Left ventricle myocardium inferior (tissue), 1 donor: Measurements from ENCODE around the gene KRT8. TPM values are rescaled to one million over a fixed set of nuclear protein-coding genes. Genes with fewer than 3 reads are reported as not detected.
A peak's percentile ranks its signal among the peaks of the same experiment; 100 is the strongest.

Source experiments
- DNase-seq: peaks from one replicate; pipeline ENCODE4 v3.0.0-alpha.2; 2020
- H3K27ac ChIP-seq: fragments of 200-600 bp; replicated peaks from 2 replicates; pipeline ENCODE4 v1.8.0; 2021
- H3K27me3 ChIP-seq: fragments of 200-600 bp; 2 replicates; pipeline ENCODE4 v1.8.0; 2021; ENCODE audit warnings: low read depth
- H3K36me3 ChIP-seq: fragments of 200-600 bp; 2 replicates; pipeline ENCODE4 v1.8.0; 2021
- H3K4me1 ChIP-seq: fragments of 200-600 bp; 2 replicates; pipeline ENCODE4 v1.8.0; 2021
- H3K4me3 ChIP-seq: fragments of 200-600 bp; 2 replicates; pipeline ENCODE4 v1.8.0; 2021; ENCODE audit warnings: mild to moderate bottlenecking, moderate library complexity
- H3K9me3 ChIP-seq: fragments of 200-600 bp; replicated peaks from 2 replicates; pipeline ENCODE4 v1.8.0; 2021
- intact Hi-C: fragments of 100-400 bp; cut with micrococcal nuclease; formaldehyde crosslinking; loops from one replicate; pipeline ENCODE4 v1.11.0; 2022
- total RNA-seq: library from RNA; stranded (reverse); fragmentation: NEBNext Ultra II Directional; extraction: Animal tissue kit (Norgen Biotek cat#: 25700); gene quantifications from one replicate; pipeline ENCODE4 v1.2.1, GENCODE V29; 2021
- TF ChIP-seq, protein P1 (sequence below): fragments of 200-600 bp; IDR thresholded peaks from 2 replicates; pipeline ENCODE4 v1.8.0; 2021; ENCODE audit warnings: antibody characterized with exemption, mild to moderate bottlenecking, borderline replicate concordance
- donor health status: DM: no; HTN: yes; CAD: no; lungs with severe emphysema.

The KRT8 gene
- total RNA-seq, 1 donor from 2014 or later, result 63.4 TPM

DNA sequence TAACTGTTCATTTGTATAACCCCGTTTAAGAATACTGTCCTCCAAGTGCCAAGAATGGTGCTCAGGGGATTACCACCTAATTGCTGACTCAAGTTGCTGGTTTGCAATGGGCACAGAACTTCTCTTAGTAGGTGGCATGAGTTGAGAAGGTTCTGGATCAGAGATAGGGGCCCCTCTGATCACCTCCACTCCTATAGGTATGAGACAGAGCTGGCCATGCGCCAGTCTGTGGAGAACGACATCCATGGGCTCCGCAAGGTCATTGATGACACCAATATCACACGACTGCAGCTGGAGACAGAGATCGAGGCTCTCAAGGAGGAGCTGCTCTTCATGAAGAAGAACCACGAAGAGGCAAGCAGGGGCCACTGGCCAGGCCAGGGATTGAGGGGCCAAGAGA is 45.7 kb upstream of the KRT8 start:
- Histone ChIP-seq H3K4me1 (peaks cover 18% of the 10 kb centered on the region), H3K36me3 (no peaks in the 10 kb centered on the region), H3K9me3 (no peaks in the 10 kb centered on the region), H3K4me3 (peak overlapping the region; percentile 67), H3K27me3 (peaks cover 23% of the 10 kb centered on the region), H3K27ac (no peak overlapping the region)
- TF ChIP-seq, protein P1, sequence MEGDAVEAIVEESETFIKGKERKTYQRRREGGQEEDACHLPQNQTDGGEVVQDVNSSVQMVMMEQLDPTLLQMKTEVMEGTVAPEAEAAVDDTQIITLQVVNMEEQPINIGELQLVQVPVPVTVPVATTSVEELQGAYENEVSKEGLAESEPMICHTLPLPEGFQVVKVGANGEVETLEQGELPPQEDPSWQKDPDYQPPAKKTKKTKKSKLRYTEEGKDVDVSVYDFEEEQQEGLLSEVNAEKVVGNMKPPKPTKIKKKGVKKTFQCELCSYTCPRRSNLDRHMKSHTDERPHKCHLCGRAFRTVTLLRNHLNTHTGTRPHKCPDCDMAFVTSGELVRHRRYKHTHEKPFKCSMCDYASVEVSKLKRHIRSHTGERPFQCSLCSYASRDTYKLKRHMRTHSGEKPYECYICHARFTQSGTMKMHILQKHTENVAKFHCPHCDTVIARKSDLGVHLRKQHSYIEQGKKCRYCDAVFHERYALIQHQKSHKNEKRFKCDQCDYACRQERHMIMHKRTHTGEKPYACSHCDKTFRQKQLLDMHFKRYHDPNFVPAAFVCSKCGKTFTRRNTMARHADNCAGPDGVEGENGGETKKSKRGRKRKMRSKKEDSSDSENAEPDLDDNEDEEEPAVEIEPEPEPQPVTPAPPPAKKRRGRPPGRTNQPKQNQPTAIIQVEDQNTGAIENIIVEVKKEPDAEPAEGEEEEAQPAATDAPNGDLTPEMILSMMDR, result no peak
- intact Hi-C loops, result no loop called here
- no peak for DNase-seq

DNA sequence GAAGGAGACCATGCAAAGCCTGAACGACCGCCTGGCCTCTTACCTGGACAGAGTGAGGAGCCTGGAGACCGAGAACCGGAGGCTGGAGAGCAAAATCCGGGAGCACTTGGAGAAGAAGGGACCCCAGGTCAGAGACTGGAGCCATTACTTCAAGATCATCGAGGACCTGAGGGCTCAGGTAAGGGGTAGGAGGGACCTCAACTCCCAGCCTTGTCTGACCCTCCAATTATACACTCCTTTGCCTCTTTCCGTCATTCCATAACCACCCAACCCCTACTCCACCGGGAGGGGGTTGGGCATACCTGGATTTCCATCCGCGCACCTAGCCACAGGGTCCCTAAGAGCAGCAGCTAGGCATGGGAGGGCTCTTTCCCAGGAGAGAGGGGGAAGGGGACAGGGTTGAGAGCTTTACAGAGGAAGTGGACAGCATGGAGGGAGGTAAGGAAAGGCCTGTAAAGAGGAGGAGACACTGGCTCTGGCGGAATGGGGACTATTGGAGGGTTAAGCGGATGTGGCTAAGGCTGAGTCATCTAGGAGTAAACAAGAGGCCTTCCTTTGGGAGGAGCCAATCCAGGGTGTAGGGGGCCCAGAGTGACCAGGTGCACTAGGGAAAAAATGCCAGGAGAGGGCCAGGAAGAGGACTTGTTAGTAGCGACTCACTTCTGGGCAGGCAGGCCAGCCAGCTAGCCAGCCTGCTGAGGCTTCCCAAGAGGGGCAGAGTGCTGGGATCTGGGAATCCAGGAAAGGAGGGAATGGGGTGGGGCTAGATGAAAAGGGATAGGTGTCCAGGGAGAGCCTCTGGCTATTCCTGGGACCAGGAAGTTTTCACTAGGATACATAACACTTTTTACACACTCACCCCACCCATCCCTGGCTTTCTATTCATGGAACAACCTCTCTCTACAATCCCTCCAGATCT is 44.8 kb upstream of the KRT8 start:
- Histone ChIP-seq H3K9me3 (no peaks in the 10 kb centered on the region), H3K4me1 (peaks cover 18% of the 10 kb centered on the region), H3K4me3 (peak overlapping the region; percentile 67), H3K27ac (peak overlapping the region; percentile 56), H3K27me3 (peaks cover 23% of the 10 kb centered on the region), H3K36me3 (no peaks in the 10 kb centered on the region)
- DNase-seq, result no peak
- TF ChIP-seq, protein P1, result no peak
- intact Hi-C loops, result no loop called here

DNA sequence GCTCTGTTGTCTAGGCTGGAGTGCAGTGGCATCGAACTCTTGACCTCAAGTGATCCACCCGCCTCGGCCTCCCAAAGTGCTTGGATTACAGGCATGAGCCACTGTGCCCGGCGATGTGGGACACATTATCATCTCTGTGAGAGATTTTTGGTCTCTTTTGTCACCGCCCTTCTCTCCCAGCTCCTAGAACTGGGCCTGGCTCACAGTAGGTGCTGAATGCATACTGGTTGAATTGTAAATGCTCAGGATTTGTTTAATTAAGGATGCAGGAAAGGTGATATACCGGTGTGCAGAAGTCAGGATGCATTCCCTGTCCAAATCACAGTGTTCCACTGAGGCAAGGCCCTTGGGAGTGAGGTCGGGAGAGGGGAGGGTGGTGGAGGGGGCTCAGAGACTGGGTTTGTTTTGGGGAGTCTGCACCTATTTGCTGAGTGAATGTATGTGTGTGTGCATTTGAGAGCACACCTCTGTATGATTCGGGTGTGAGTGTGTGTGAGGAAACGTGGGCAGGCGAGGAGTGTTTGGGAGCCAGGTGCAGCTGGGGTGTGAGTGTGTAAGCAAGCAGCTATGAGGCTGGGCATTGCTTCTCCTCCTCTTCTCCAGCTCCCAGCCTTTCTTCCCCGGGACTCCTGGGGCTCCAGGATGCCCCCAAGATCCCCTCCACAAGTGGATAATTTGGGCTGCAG is 43.0 kb upstream of the KRT8 start:
- H3K9me3 ChIP-seq, result no peaks in the 10 kb centered on the region
- peaks cover 18% of the 10 kb centered on the region for H3K4me1 ChIP-seq
- no peak overlapping the region for H3K27ac ChIP-seq
- H3K36me3 ChIP-seq, result no peaks in the 10 kb centered on the region
- H3K27me3 ChIP-seq, result peaks cover 23% of the 10 kb centered on the region
- DNase-seq, result no peak
- TF ChIP-seq, protein P1, result no peak
- intact Hi-C loops, result no loop called here
- no peak overlapping the region for H3K4me3 ChIP-seq

DNA sequence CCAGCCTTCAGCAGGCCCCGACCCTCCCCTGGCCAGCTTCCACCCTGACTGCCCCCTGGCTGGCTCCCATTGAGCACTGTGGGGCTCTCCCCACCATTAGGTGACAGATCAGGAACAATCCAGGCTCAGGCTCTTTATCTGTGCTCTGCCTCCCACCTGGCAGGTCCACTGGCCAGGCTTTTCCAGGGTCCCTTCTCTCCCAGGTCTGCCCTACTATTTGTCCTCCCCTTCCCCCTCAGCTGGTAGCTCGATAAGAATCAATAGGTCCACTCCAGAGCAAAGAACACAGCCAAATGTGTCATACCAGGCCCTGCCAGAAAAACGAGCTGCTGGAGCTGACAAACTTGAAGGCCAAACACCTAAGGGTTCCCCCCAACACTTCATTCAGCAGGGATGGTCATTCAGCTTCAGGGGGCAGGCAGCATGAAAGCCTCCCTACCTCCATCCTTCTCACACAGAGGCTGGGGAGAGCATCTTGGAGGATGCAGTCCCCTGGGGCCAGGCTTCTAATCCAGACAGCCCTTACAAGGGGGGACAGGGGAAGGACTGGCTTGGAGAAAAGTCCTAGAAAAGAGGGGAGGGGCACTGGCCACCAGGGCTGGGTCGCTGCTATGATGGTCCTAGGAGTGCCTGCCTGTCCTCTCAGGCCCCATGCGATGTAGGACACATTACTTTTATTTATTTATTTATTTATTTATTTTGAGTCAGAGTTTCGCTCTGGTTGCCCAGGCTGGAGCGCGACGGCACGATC is 42.1 kb upstream of the KRT8 start:
- no peak overlapping the region for H3K27ac ChIP-seq
- H3K27me3 ChIP-seq, result peaks cover 23% of the 10 kb centered on the region
- H3K4me1 ChIP-seq, result peaks cover 18% of the 10 kb centered on the region
- no peaks in the 10 kb centered on the region for H3K36me3 ChIP-seq
- intact Hi-C loops, result no loop called here
- TF ChIP-seq, protein P1, result no peak
- no peak for DNase-seq
- no peak overlapping the region for H3K4me3 ChIP-seq
- H3K9me3 ChIP-seq, result no peaks in the 10 kb centered on the region

DNA sequence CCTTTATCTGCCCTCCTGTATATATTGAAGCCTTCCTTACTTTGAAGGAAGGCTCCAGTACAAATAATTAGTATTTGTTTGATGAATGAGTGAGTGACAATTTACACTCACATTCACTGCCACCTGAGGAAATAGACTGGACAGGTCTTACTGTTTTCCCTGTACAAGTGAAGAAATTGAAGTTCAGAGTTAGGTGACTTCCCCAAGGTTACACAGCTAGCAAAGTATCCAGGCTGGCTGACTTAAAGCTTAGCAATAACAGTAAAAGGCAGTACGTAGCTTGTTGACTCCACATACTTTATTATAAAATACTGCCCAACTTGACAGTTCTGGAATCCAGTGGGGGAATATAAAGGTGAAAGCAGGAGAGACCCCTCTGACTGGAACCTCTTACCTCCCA is 41.5 kb upstream of the KRT8 start:
- H3K36me3 ChIP-seq, result no peaks in the 10 kb centered on the region

More for the DNA sequence above, 41.5 kb upstream of the KRT8 start:
- Histone ChIP-seq H3K4me1 (peaks cover 18% of the 10 kb centered on the region), H3K4me3 (no peak overlapping the region), H3K27ac (no peak overlapping the region), H3K9me3 (no peaks in the 10 kb centered on the region), H3K27me3 (peaks cover 23% of the 10 kb centered on the region)
- intact Hi-C loops, result no loop called here
- DNase-seq, result no peak
- TF ChIP-seq, protein P1, result no peak
